DND-41 (cell line): ENCODE data around the gene FDX1.

ENCODE experiments used
- ATAC-seq: fragments of 200-7000 bp; cut with Tn5 transposase; 3 replicates; pipeline ENCODE4 v1.9.1; 2021; ENCODE audit warnings: low read depth; ENCODE audit not compliant: insufficient read depth
- DNase-seq: peaks from one replicate; pipeline ENCODE4 v3.0.0-alpha.2; 2020
- H2AFZ ChIP-seq: 2 replicates; pipeline ENCODE4 v1.6.0; 2012; ENCODE audit warnings: low read depth, low read length
- H3K27ac ChIP-seq: 2 replicates; pipeline ENCODE4 v1.5.1; 2012; ENCODE audit warnings: low read length, inconsistent platforms
- H3K27me3 ChIP-seq: fragments of 200-600 bp; sonication (generic); 2 replicates; pipeline ENCODE4 v1.6.0; 2012; ENCODE audit warnings: low read length, mild to moderate bottlenecking, inconsistent platforms; ENCODE audit not compliant: insufficient read depth, poor library complexity
- H3K36me3 ChIP-seq: 2 replicates; pipeline ENCODE4 v1.5.1; 2012; ENCODE audit warnings: low read length, inconsistent platforms; ENCODE audit not compliant: insufficient read depth
- H3K4me1 ChIP-seq: 2 replicates; pipeline ENCODE4 v1.5.1; 2012; ENCODE audit warnings: mild to moderate bottlenecking, low read length; ENCODE audit not compliant: insufficient read depth
- H3K4me2 ChIP-seq: 2 replicates; pipeline ENCODE4 v1.6.0; 2012; ENCODE audit warnings: mild to moderate bottlenecking, moderate library complexity, low read length, inconsistent platforms; ENCODE audit not compliant: insufficient read depth
- H3K4me3 ChIP-seq, 2 experiments: fragments of 200-600 bp in 1 of 2; shearing (Covaris generic) in 1 of 2; 2 replicates each; pipeline ENCODE4 v1.5.1; 2012 to 2016; ENCODE audit warnings: inconsistent platforms in 2 of 2, low read length in 2 of 2, mild to moderate bottlenecking in 2 of 2, low read depth in 1 of 2, moderate library complexity in 1 of 2
- H3K79me2 ChIP-seq: 2 replicates; pipeline ENCODE4 v1.6.0; 2012; ENCODE audit warnings: low read length, inconsistent platforms; ENCODE audit not compliant: insufficient read depth
- H3K9ac ChIP-seq: 2 replicates; pipeline ENCODE4 v1.6.0; 2012; ENCODE audit warnings: low read depth, mild to moderate bottlenecking, inconsistent platforms, low read length, moderate library complexity
- H3K9me3 ChIP-seq: 2 replicates; pipeline ENCODE4 v1.5.1; 2012; ENCODE audit warnings: low read length, moderate library complexity, mild to moderate bottlenecking, inconsistent platforms; ENCODE audit not compliant: insufficient read depth, severe bottlenecking
- H4K20me1 ChIP-seq: 2 replicates; pipeline ENCODE4 v1.6.0; 2012; ENCODE audit warnings: low read length; ENCODE audit not compliant: insufficient read depth
- CTCF ChIP-seq: IDR thresholded peaks from 2 replicates; pipeline ENCODE4 v1.5.1; 2012; ENCODE audit warnings: borderline replicate concordance, low read length, moderate library complexity, mild to moderate bottlenecking; ENCODE audit not compliant: poor library complexity, severe bottlenecking; ENCODE audit errors: extremely low read depth
- EZH2 ChIP-seq: IDR thresholded peaks from 3 replicates; pipeline ENCODE4 v1.6.1; 2012; ENCODE audit warnings: borderline replicate concordance, low read depth, mild to moderate bottlenecking, moderate library complexity, low read length, inconsistent platforms; ENCODE audit not compliant: severe bottlenecking

Gene FDX1

GRCh38 chr11:110479108-110480101, 49.7 kb downstream of the FDX1 start:
- no peaks in the 10 kb centered on the region for H3K9me3 ChIP-seq
- no peak overlapping the region for H3K27ac ChIP-seq
- no peaks in the 10 kb centered on the region for H3K27me3 ChIP-seq
- no peaks in the 10 kb centered on the region for H3K36me3 ChIP-seq
- TF ChIP-seq EZH2 (no peak), CTCF (no peak)
- DNase-seq (no peak), ATAC-seq (no peak)
- no peaks in the 10 kb centered on the region for H3K4me1 ChIP-seq
- no peaks in the 10 kb centered on the region for H4K20me1 ChIP-seq
- no peaks in the 10 kb centered on the region for H3K79me2 ChIP-seq
- no peak overlapping the region for H3K4me2 ChIP-seq
- H3K4me3 ChIP-seq = no peak overlapping the region
- H3K9ac ChIP-seq = no peak overlapping the region
- H2AFZ ChIP-seq = no peak overlapping the region

GRCh38 chr11:110481523-110481922, 51.8 kb downstream of the FDX1 start:
- Histone ChIP-seq H3K27ac (no peak overlapping the region), H4K20me1 (no peaks in the 10 kb centered on the region), H3K4me3 (no peak overlapping the region), H2AFZ (no peak overlapping the region), H3K9me3 (no peaks in the 10 kb centered on the region), H3K79me2 (no peaks in the 10 kb centered on the region), H3K9ac (no peak overlapping the region), H3K27me3 (no peaks in the 10 kb centered on the region), H3K4me2 (no peak overlapping the region), H3K36me3 (no peaks in the 10 kb centered on the region), H3K4me1 (no peaks in the 10 kb centered on the region)
- DNase-seq = no peak
- no peak for ATAC-seq
- TF ChIP-seq CTCF = no peak
- TF ChIP-seq EZH2 = no peak

GRCh38 chr11:110486156-110486555, 56.4 kb downstream of the FDX1 start:
- no peak overlapping the region for H3K9ac ChIP-seq
- H3K27ac ChIP-seq = no peak overlapping the region
- TF ChIP-seq CTCF (no peak), EZH2 (no peak)
- ATAC-seq (no peak), DNase-seq (no peak)
- no peaks in the 10 kb centered on the region for H4K20me1 ChIP-seq
- no peaks in the 10 kb centered on the region for H3K4me1 ChIP-seq
- H3K79me2 ChIP-seq = no peaks in the 10 kb centered on the region
- H3K9me3 ChIP-seq = no peaks in the 10 kb centered on the region
- H3K4me2 ChIP-seq = no peak overlapping the region
- no peaks in the 10 kb centered on the region for H3K36me3 ChIP-seq
- no peak overlapping the region for H2AFZ ChIP-seq
- H3K4me3 ChIP-seq = no peak overlapping the region
- no peaks in the 10 kb centered on the region for H3K27me3 ChIP-seq
